SK-N-SH (cell line): ENCODE measurements around the gene HDHD2. TPM values are rescaled to one million over a fixed set of nuclear protein-coding genes. Genes with fewer than 3 reads are reported as not detected.
"Not testable (repeated sequence)": the region's sequence is repeated elsewhere in the genome, so short reads cannot be mapped to it uniquely, and the experiment has no call there.

Experiments
- CTCF ChIA-PET: fragments of 300-600, 350-600 bp; formaldehyde crosslinking; extraction: SDS; loops from one replicate; lab custom pipeline; 2021; lab: Yijun Ruan, JAX
- POLR2A ChIA-PET: fragments of 350-600 bp; sonication (Branson Sonifier 250); formaldehyde crosslinking; extraction: SDS; loops from one replicate; lab custom pipeline; 2020; ENCODE audit warnings: antibody characterized with exemption, inconsistent platforms; lab: Yijun Ruan, JAX
- DNase-seq: peaks from one replicate; pipeline ENCODE4 v3.0.0; 2012
- H2AFZ ChIP-seq: fragments of 200-600 bp; sonication (generic); 2 replicates; pipeline ENCODE4 v1.8.1; 2016; ENCODE audit warnings: antibody characterized with exemption, mild to moderate bottlenecking, low read depth
- H3F3A ChIP-seq: fragments of 200-600 bp; sonication (generic); replicated peaks from 2 replicates; pipeline ENCODE3; 2016; ENCODE audit warnings: antibody characterized with exemption, mild to moderate bottlenecking; ENCODE audit not compliant: insufficient read depth
- H3K27ac ChIP-seq, 2 experiments: fragments of 200-500 bp in 1 of 2; fragments of 200-600 bp in 1 of 2; sonication (Bioruptor generic) in 1 of 2; sonication (generic), shearing (Covaris generic) in 1 of 2; 2 replicates each; pipeline versions ENCODE4 v1.5.1 to v1.6.1; 2014 to 2016; ENCODE audit warnings: low read depth in 2 of 2, inconsistent platforms in 1 of 2, low read length in 1 of 2, mild to moderate bottlenecking in 1 of 2, mixed read lengths in 1 of 2
- H3K27me3 ChIP-seq: fragments of 200-600 bp; sonication (generic), shearing (Covaris generic); 2 replicates; pipeline ENCODE4 v1.6.1; 2016; ENCODE audit warnings: mixed run types; ENCODE audit not compliant: insufficient read depth
- H3K36me3 ChIP-seq, 2 experiments: fragments of 200-500 bp in 1 of 2; fragments of 200-600 bp in 1 of 2; sonication (Bioruptor generic) in 1 of 2; sonication (generic) in 1 of 2; replicated peaks in 1 of 2; 2 replicates each; pipeline versions ENCODE3 to v1.5.1; 2014 to 2016; ENCODE audit warnings: low read length in 1 of 2, mild to moderate bottlenecking in 1 of 2; ENCODE audit not compliant: insufficient read depth in 2 of 2, control insufficient read depth in 1 of 2
- H3K4me1 ChIP-seq, 2 experiments: fragments of 200-500 bp in 1 of 2; fragments of 200-600 bp in 1 of 2; sonication (Bioruptor generic) in 1 of 2; sonication (generic), shearing (Covaris generic) in 1 of 2; 2 replicates each; pipeline versions ENCODE4 v1.5.1 to v1.6.1; 2014 to 2016; ENCODE audit warnings: low read depth in 1 of 2, low read length in 1 of 2, mixed run types in 1 of 2; ENCODE audit not compliant: insufficient read depth in 2 of 2, control insufficient read depth in 1 of 2
- H3K4me2 ChIP-seq: fragments of 200-600 bp; sonication (generic), shearing (Covaris generic); 2 replicates; pipeline ENCODE4 v1.6.1; 2017; ENCODE audit warnings: mixed run types
- H3K4me3 ChIP-seq, 2 experiments: fragments of 200-500 bp in 1 of 2; fragments of 200-600 bp in 1 of 2; sonication (Bioruptor generic) in 1 of 2; sonication (generic), shearing (Covaris generic) in 1 of 2; 2 replicates each; pipeline versions ENCODE4 v1.5.1 to v1.8.1; 2014 to 2016; ENCODE audit warnings: low read depth in 2 of 2, inconsistent platforms in 1 of 2, low read length in 1 of 2, mild to moderate bottlenecking in 1 of 2, mixed read lengths in 1 of 2, moderate library complexity in 1 of 2
- H3K79me2 ChIP-seq: fragments of 200-600 bp; sonication (generic); 2 replicates; pipeline ENCODE4 v1.8.1; 2017; ENCODE audit warnings: mild to moderate bottlenecking; ENCODE audit not compliant: insufficient read depth
- H3K9ac ChIP-seq: fragments of 200-600 bp; sonication (generic); 2 replicates; pipeline ENCODE4 v1.6.1; 2017; ENCODE audit warnings: mixed run types
- H3K9me2 ChIP-seq: fragments of 200-600 bp; sonication (generic); 2 replicates; pipeline ENCODE4 v1.6.1; 2017; ENCODE audit warnings: mixed run types
- H3K9me3 ChIP-seq: fragments of 200-600 bp; sonication (generic); 2 replicates; pipeline ENCODE4 v1.6.1; 2017; ENCODE audit warnings: mixed run types, mild to moderate bottlenecking, moderate library complexity
- H4K20me1 ChIP-seq: fragments of 200-600 bp; sonication (generic); 2 replicates; pipeline ENCODE4 v1.6.1; 2017; ENCODE audit warnings: mild to moderate bottlenecking, mixed run types; ENCODE audit not compliant: insufficient read depth
- CTCF ChIP-seq: fragments of 200-600 bp; sonication (generic); IDR thresholded peaks from 2 replicates; pipeline ENCODE4 v1.6.1; 2017; ENCODE audit warnings: antibody characterized with exemption, mild to moderate bottlenecking, moderate library complexity
- GATA2 ChIP-seq: sonication (generic); formaldehyde crosslinking; IDR thresholded peaks from 2 replicates; pipeline ENCODE4 v1.5.0; 2020; ENCODE audit warnings: mild to moderate bottlenecking, missing genetic modification reagents
- MXI1 ChIP-seq: IDR thresholded peaks from 2 replicates; pipeline ENCODE4 v1.6.1; 2012; ENCODE audit warnings: mild to moderate bottlenecking, low read depth, low read length, improper control_type of control experiment
- NFIC ChIP-seq: IDR thresholded peaks from 2 replicates; pipeline ENCODE4 v1.4.0; 2012; ENCODE audit warnings: borderline replicate concordance
- NRF1 ChIP-seq: IDR thresholded peaks from 2 replicates; pipeline ENCODE4 v1.6.1; 2012; ENCODE audit warnings: low read depth, mild to moderate bottlenecking, low read length
- PBX3 ChIP-seq: IDR thresholded peaks from 2 replicates; pipeline ENCODE4; 2012
- POLR2AphosphoS5 ChIP-seq: IDR thresholded peaks from 2 replicates; pipeline ENCODE4 v1.6.1; 2012; ENCODE audit warnings: low read depth, low read length
- REST ChIP-seq: IDR thresholded peaks from 2 replicates; pipeline ENCODE4 v1.6.1; 2012; ENCODE audit warnings: mild to moderate bottlenecking, low read depth, low read length, moderate library complexity
- RFX5 ChIP-seq: IDR thresholded peaks from 2 replicates; pipeline ENCODE4 v1.6.1; 2012; ENCODE audit warnings: mild to moderate bottlenecking, improper control_type of control experiment, low read length
- RXRA ChIP-seq: IDR thresholded peaks from 2 replicates; pipeline ENCODE4 v1.4.0; 2012; ENCODE audit warnings: low read depth, mild to moderate bottlenecking, borderline replicate concordance
- TCF12 ChIP-seq: IDR thresholded peaks from 2 replicates; pipeline ENCODE4 v1.4.0; 2012
- ZBTB33 ChIP-seq: IDR thresholded peaks from 2 replicates; pipeline ENCODE4 v1.4.0; 2012; ENCODE audit warnings: low read depth, borderline replicate concordance
- WGBS: methylation state at CpG from one replicate; pipeline ENCODE4 v1.1.6; 2017; ENCODE audit warnings: low lambda C conversion rate; 5-methylcytosine and 5-hydroxymethylcytosine counted together
- polyA plus RNA-seq, 3 experiments: library from polyadenylated mRNA; depleted of rRNA; stranded (reverse); fragments of >200 nt; gene quantifications; 2 replicates each; pipeline ENCODE4 v1.2.3, GENCODE V29; 2012

HDHD2 gene
- polyA plus RNA-seq, 1 of the 3 experiments (the other 2 are of a cell fraction) = 10.6 TPM

GRCh38 chr18:47150029-47150823 lies at the start of gene HDHD2 (continued):
- TF ChIP-seq NRF1 = peak; percentile 93
- TF ChIP-seq RXRA = no peak
- no peak for TF ChIP-seq TCF12
- peak; percentile 66 for TF ChIP-seq PBX3
- TF ChIP-seq MXI1 = peak; percentile 69; the same call in 1 of the 2 replicates
- peak; percentile 95 for TF ChIP-seq POLR2AphosphoS5
- no peak for TF ChIP-seq NFIC
- 0 out of 2 replicates have a peak, but pooled peaks have one; percentile 38 for TF ChIP-seq ZBTB33
- TF ChIP-seq RFX5 = no peak
- no peak for TF ChIP-seq GATA2 (CRISPR knock-in tag)

- H3K4me2 ChIP-seq, H3K4me3 ChIP-seq, H3K27ac ChIP-seq, H3K36me3 ChIP-seq, DNase-seq, H3F3A ChIP-seq, H3K27me3 ChIP-seq, H3K9me3 ChIP-seq, H3K4me1 ChIP-seq, H3K9me2 ChIP-seq, H3K9ac ChIP-seq, POLR2A ChIA-PET, H2AFZ ChIP-seq, H4K20me1 ChIP-seq, H3K79me2 ChIP-seq: not testable (repeated sequence)
- CTCF ChIA-PET = interaction anchor here (1.5 kb wide), 1 partner anchor 9 kb away, joined by 10 read pairs; no protein-coding TSS in a partner anchor
- WGBS = 90% methylated on average over 3 of the region's 3 CpGs
These were observed 45.7 kb upstream of the HDHD2 start for GRCh38 chr18:47195961-47196360.

GRCh38 chr18:47191961-47192360 lies 41.7 kb upstream of the HDHD2 start:
- Histone ChIP-seq H3K4me1 (no peaks in the 10 kb centered on the region), H3K4me3 (no peak overlapping the region), H3K27ac (no peak overlapping the region), H3K27me3 (no peaks in the 10 kb centered on the region), H3K36me3 (no peaks in the 10 kb centered on the region), H4K20me1 (no peaks in the 10 kb centered on the region), H3K9me2 (no peaks in the 10 kb centered on the region), H3K9me3 (no peaks in the 10 kb centered on the region), H2AFZ (no peak overlapping the region), H3K9ac (no peak overlapping the region), H3F3A (no peaks in the 10 kb centered on the region), H3K79me2 (no peaks in the 10 kb centered on the region), H3K4me2 (no peak overlapping the region)
- POLR2A ChIA-PET = no interaction called here
- 79% methylated on average over 2 of the region's 2 CpGs for WGBS
- DNase-seq = no peak
- CTCF ChIA-PET = interaction anchor here (1.0 to 3.7 kb wide), 3 partner anchors 9 to 17 kb away, joined by 5 to 21 read pairs (median 5); no protein-coding TSS in a partner anchor
- TF ChIP-seq REST (no peak), CTCF (no peak), PBX3 (no peak)
